GM19025 (cell line): ENCODE data around the gene HDAC10.
A peak's percentile ranks its signal among the peaks of the same experiment; 100 is the strongest.
"Not testable (repeated sequence)": the region's sequence is repeated elsewhere in the genome, so short reads cannot be mapped to it uniquely, and the experiment has no call there.

ENCODE experiments used
- ATAC-seq: cut with Tn5 transposase; IDR thresholded peaks from one replicate; pipeline ENCODE4 v1.9.1; 2021; ENCODE audit warnings: mild to moderate bottlenecking, low read depth, moderate library complexity; ENCODE audit not compliant: unreplicated experiment

Gene HDAC10

DNA sequence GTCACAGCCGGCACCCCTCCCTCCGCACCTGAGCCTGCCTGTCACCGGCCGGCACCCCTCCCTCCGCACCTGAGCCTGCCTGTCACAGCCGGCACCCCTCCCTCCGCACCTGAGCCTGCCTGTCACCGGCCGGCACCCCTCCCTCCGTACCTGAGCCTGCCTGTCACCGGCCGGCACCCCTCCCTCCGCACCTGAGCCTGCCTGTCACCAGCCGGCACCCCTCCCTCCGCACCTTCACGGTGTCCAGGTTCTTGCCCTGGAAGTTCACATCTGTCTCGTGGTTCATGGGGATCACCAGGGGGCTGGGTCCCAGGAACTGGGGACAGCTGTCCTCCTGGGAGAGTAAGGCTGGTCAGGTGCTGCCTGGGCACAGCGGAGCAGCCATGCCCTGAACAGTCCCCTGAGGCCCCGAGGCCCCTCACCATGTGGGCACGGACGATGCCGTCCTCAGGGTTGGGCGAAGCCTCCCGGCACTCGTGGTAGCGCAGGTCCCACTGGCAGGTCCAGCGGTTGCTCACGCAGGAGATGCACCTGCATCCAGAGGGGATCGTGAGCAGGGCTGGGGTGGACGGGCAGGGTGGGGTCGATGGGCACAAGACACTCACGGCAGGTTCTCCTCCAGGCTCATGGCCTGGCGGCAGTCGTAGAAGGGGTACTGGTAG, 34.6 kb upstream of the HDAC10 start:
- ATAC-seq: no peak

DNA sequence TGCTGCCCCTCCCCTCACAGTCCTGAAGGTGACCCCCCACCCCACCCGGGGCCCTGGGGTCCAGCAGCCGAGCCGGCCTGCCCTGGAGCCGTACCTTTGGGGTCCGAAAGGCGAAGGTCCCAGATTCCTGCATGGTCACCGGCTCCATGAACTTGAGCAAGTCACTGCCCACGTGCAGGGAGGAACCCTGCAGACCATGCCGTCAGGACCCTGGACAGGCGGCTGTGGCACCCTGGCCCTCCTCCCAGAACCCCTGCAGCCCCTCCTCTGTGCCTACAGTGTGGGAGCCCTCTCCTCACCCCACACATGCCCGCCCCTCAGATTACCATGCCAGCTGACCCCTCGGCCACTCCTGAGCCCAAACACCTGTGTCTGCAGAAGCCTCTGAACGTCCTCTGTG, 33.4 kb upstream of the HDAC10 start:
- no peak for ATAC-seq

DNA sequence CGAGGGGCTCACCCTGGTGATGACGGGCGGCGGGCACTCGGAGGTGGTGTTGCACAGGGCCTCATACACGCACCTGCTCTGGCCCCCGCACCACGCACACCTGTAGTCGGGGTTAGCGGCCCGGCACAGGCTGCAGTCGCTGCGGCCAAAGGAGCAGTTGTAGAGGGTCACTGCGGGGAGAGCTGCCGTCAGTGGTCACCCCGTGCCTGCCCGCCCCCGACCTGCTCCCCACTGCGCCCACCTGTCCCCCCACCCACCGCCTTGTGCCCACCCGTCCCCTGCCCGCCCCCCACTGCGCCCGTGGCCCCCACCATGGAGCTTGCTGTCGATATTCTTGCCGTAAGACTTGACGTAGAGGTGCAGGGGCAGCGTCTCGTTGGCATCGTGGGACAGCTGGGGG, 32.8 kb upstream of the HDAC10 start:
- ATAC-seq: no peak

DNA sequence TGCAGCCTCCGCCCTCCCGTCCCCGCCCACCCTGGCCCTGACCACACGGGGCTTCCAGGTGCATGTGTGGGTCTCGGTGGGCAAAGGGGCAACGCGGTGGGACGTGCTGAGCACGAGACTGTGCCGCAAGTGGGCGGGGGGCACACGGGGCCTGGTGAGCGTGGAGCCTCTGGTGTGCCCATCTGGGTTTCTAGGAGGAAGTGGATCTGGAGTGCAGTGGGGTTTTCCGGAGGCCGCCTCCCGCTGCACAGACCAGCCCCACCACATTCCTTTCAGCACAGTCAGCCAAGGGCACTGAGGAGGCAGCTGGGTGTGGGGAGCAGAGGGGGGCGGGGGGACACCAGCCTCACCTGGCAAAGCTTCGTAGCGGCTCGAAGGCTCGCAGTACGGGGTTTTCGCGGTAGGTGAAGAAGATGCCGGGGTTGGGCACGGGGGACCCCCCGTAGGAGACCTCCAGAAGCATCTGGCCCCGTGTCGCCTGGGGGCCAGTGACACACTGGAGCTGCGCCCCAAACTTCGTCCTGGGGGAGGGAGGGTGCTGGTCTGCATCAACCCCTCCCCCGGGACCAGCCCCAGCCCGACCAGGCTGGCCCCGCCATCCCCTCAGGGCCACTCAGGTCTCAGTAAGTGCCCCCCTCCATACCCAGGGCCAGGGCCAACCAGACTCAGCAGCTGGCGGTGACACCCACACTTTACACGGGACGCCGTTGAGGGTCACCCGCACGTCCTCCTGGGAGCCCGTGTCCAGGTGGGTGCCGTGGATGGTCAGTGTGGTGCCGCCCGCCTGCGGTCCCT, 31.5 kb upstream of the HDAC10 start:
- no peak for ATAC-seq

GRCh38 chr22:50281957-50282356, 30.9 kb upstream of the HDAC10 start:
- ATAC-seq: no peak

DNA sequence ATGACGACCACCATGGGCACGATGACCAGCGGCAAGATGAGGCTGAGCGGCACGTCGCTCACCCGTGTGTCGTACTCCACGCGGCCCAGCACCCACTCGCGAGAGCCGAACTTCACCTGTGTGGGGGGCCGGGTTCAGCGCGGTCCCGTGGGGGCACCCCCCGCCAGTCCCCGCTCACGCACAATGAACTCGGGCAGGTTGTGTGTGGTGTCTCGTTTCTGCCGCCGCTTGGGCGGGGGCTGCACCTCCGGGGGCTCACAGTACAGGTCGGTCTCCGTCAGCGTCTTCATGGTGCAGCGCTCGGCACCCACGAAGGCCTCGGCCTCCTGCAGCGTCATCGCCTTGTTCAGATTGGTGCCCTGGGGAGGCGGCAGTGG, 30.3 kb upstream of the HDAC10 start:
- no peak for ATAC-seq

DNA sequence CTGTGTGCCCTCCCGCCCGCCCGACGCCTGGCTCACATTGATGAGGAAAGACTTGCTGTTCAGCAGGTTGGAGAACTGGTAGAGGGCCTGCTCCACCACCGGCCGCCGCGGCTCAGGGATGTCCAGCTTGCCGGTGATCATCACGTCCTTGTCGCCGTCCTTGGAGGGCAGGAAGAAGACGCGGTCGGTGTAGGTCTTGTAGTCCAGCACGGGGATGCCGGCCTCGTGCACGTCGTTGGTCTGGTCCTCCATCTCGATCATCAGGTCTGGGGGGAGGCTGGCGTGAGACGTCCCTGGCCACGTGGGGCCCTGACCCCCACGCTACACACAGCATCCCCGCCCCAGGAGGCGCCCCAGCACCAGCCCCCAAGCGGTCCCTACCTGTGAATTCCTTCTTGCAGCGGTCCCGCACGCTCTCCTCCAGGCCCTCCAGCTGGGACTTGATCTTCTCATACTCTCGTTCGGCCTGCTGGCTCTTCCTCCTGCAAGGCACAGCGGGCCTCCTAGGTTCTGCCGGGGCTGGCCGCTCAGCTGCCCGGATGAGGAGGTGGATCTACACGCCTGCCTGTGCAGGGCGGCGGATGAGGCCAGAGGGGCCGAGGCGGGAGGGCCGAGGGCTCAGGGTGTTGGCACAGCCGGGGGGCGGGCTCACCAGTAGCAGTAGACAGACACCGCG, 29.8 kb upstream of the HDAC10 start:
- no peak for ATAC-seq

GRCh38 chr22:50280022-50280707, 29.1 kb upstream of the HDAC10 start:
- no peak for ATAC-seq

GRCh38 chr22:50278956-50279619, 28.0 kb upstream of the HDAC10 start:
- ATAC-seq: no peak

DNA sequence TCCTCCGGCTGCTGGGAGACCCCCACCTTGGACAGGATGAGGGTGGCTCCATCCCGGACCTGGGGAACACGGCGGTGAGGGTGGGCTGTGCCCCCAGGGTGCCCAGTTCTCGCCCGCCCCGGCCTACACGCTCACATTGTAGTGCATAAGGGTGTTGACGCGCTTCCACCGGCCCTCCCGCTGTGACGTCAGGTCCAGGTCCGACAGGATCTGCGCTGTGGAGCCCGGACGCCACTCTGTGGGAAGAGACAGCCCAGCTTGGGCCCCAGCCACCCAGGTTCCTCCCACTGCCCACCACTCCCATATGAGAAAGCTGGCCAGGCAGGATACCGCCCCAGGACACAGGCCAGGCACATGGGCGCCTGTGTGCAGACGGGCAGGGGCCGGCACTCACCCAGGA, 27.4 kb upstream of the HDAC10 start:
- no peak for ATAC-seq

DNA sequence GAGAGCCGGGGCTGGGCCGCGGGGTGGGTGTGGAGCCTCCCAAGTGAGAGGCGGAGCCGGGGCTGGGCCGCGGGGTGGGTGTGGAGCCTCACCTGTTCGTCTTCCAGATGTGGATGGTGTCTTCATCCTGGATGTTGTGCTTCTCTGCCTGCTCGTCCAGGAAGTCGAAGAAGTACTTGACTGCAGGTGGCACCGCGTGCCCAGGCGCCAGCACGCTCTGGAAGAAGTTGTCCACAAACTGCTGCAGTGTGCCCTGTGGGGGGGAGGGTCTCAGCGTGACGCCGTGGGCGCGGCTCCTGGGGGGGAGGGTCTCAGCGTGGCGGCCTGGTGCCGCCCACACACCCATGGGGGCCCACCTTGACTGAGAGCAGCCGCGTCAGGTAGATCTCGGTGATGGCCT, 26.7 kb upstream of the HDAC10 start:
- no peak for ATAC-seq

DNA sequence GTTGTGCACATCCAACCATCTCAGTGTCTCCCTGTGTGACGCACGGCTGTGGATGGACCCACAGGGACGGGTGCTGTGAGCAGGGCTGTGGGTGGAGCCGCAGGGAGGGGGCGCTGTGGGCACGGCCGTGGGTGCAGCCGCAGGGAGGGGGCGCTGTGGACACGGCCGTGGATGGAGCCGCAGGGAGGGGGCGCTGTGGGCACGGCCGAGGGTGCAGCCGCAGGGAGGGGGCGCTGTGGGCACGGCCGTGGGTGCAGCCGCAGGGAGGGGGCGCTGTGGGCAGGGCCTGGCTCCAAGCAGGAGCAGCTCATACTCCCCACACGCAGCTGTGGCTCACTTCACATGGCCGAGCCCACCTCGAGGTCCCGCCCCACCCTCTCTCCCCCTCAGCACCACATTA, 25.1 kb upstream of the HDAC10 start:
- peak; percentile 67 for ATAC-seq

- no peak for ATAC-seq
Observed at GRCh38 chr22:50275181-50276055, 24.4 kb upstream of the HDAC10 start.

DNA sequence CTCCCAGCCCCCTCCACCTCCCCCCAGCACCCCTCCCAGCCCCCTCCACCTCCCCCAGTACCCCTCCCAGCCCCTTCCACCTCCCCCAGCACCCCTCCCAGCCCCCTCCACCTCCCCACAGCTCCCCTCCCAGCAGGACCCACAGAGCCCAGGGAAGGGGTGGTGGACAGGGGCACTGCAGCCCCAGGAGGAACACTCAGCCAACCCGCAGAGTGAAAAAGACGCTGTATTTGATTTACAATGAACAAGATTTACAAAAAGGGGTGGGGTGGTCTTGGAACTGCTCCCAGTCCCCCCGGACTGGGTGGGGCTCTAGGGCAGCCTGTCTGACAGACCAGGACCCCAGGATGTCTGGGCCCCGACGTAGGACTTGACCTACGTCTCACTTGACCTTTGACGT, 23.7 kb upstream of the HDAC10 start:
- ATAC-seq: no peak

DNA sequence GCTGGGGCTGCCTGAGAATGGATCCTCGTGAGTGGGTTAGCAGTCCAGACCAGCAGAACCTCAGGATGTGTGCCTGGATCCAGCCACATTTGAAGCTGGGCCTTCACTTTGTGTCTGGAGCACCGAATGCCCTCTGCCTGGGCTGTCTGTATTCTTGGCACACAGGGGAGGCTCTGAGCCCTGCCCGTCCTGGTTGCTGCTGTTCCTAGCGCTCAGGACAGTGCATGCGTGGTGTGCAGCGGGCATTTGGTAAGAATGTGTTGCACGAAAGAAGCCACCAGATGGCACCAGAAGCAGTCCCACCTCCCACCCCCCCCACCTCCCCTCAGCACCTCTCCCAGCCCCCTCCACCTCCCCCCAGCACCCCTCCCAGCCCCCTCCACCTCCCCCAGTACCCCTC, 23.2 kb upstream of the HDAC10 start:
- ATAC-seq: no peak

DNA sequence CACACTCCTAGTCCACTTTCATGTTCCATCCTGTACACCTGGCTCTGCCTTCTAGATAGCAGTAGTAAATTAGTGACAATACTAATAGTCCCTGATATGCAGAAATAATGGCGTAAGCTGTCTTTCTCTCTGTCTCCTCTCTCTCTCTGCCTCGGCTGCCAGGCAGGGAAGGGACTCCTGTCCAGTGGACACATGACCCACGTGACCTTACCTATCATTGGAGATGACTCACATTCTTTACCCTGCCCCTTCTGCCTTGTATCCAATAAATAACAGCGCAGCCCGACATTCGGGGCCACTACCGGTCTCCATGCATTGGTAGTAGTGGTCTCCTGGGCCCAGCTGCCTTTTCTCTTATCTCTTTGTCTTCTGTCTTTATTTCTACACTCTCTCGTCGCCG, 22.7 kb upstream of the HDAC10 start:
- ATAC-seq: not testable (repeated sequence)

- not testable (repeated sequence) for ATAC-seq
Observed at GRCh38 chr22:50273352-50273751, 22.3 kb upstream of the HDAC10 start.

- no peak for ATAC-seq
Observed at GRCh38 chr22:50272044-50272802, 21.2 kb upstream of the HDAC10 start.

GRCh38 chr22:50271519-50271970, 20.5 kb upstream of the HDAC10 start:
- ATAC-seq: no peak
